Mucosa of stomach (tissue), 1 donor: ENCODE results near the gene CEBPE.
A peak's percentile ranks its signal among the peaks of the same experiment; 100 is the strongest.

Experiments
- H3K27me3 ChIP-seq: one replicate; pipeline ENCODE4 v1.7.0; 2013; ENCODE audit warnings: mild to moderate bottlenecking, low read length; ENCODE audit not compliant: control insufficient read depth, insufficient read depth
- H3K36me3 ChIP-seq: one replicate; pipeline ENCODE4 v1.7.0; 2013; ENCODE audit warnings: low read length; ENCODE audit not compliant: control insufficient read depth, insufficient read depth
- H3K4me1 ChIP-seq: one replicate; pipeline ENCODE4 v1.7.0; 2013; ENCODE audit warnings: mild to moderate bottlenecking, low read length; ENCODE audit not compliant: control insufficient read depth, insufficient read depth
- H3K4me3 ChIP-seq: one replicate; pipeline ENCODE4 v1.7.0; 2013; ENCODE audit warnings: low read length
- H3K9ac ChIP-seq: one replicate; pipeline ENCODE4 v1.7.0; 2013; ENCODE audit warnings: mild to moderate bottlenecking, low read length, moderate library complexity
- H3K9me3 ChIP-seq: one replicate; pipeline ENCODE4 v1.7.0; 2013; ENCODE audit warnings: mild to moderate bottlenecking, low read length, moderate library complexity; ENCODE audit not compliant: control insufficient read depth
- donor health status: Pancreatic carcinoma.

Gene CEBPE

DNA sequence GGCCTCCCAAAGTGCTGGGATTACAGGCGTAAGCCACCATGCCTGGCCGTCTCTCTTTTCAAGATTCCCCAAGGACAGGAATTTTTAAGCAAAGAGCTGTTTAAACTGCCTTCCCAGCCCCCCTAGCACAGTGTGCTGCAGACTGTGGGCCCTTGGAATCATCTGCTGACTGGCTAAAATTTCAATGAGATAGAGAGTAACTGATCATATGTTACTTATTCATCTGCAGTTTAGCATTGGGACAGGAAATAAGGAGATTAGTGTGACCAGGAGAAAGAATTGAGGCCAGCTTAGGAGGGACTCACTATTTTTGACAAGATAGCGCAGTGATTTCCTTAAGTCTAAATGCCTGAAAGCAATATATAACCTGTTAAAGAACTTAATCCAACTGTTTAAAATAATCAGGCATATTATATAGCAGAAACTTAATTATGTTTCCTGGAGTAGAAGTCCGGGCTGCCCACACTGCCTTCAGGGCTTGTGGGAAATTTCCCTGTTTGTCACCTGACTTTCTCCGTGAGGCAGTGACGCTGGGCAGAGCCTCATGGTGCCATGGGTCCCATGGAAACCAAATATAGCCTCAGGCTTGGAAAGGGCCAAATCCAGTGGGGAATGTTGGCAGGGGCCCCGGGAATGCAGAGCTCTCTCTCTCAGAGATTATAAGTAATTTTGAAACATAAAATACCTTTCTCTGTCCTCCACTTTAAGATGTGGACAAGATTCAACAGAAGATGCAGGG, 22.8 kb upstream of the CEBPE start:
- Histone ChIP-seq H3K9me3 (no peaks in the 10 kb centered on the region), H3K4me1 (peaks cover 50% of the 10 kb centered on the region), H3K9ac (no peak overlapping the region)

GRCh38 chr14:23140371-23140770, 21.3 kb upstream of the CEBPE start:
- H3K4me1 ChIP-seq = peaks cover 40% of the 10 kb centered on the region
- H3K36me3 ChIP-seq = peaks cover 12% of the 10 kb centered on the region
- no peak overlapping the region for H3K9ac ChIP-seq
- H3K27me3 ChIP-seq = no peaks in the 10 kb centered on the region
- H3K4me3 ChIP-seq = no peak overlapping the region
- H3K9me3 ChIP-seq = no peaks in the 10 kb centered on the region

More for the DNA sequence above, 22.8 kb upstream of the CEBPE start:
- Histone ChIP-seq H3K27me3 (no peaks in the 10 kb centered on the region), H3K4me3 (no peak overlapping the region), H3K36me3 (peaks cover 5% of the 10 kb centered on the region)

- Histone ChIP-seq H3K4me3 (no peak overlapping the region), H3K4me1 (peaks cover 40% of the 10 kb centered on the region), H3K27me3 (no peaks in the 10 kb centered on the region), H3K9ac (no peak overlapping the region), H3K9me3 (no peaks in the 10 kb centered on the region), H3K36me3 (peaks cover 12% of the 10 kb centered on the region)
These were observed 20.8 kb upstream of the CEBPE start for GRCh38 chr14:23139874-23140273.

DNA sequence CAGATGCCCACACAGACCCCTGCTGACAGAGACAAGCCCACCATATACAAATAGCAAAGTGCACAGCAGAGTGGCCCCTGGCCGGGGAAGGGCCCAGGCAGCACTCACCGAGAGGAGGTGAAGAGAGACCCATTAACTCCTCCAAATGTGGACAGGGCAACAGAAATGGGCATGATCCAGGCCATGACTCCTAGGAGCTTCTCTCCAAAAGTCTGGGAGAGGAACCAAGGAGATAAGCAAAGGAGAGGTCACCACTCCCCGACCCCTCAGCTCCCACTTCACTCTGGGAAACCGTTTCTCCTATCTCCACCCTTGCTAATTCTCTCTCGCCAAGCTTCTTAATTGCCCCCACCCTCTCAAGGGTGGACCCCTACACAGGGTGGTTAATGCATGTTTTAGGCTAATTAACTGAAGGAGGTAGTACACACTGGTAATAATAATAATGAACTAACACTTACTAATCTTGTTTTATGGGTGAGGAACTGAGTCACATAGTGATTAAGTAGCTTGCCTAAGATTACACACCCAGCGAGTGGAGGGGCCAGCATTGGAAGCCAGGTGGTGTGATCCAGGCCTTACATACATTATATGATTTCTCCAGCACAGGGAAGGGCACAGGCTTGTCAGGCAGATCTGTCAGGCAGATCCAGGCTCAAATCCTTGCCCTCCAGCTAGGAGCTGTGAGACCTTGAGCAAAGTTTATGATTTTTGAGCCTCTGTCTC, 18.9 kb upstream of the CEBPE start:
- Histone ChIP-seq H3K27me3 (no peaks in the 10 kb centered on the region), H3K36me3 (peaks cover 12% of the 10 kb centered on the region), H3K9ac (peak overlapping the region; percentile 16), H3K4me3 (no peak overlapping the region), H3K9me3 (no peaks in the 10 kb centered on the region), H3K4me1 (peaks cover 37% of the 10 kb centered on the region)

GRCh38 chr14:23137192-23137812, 18.2 kb upstream of the CEBPE start:
- no peak overlapping the region for H3K4me3 ChIP-seq
- H3K36me3 ChIP-seq = peaks cover 12% of the 10 kb centered on the region
- H3K4me1 ChIP-seq = peaks cover 31% of the 10 kb centered on the region
- H3K9me3 ChIP-seq = no peaks in the 10 kb centered on the region
- H3K27me3 ChIP-seq = no peaks in the 10 kb centered on the region
- peak overlapping the region; percentile 16 for H3K9ac ChIP-seq

DNA sequence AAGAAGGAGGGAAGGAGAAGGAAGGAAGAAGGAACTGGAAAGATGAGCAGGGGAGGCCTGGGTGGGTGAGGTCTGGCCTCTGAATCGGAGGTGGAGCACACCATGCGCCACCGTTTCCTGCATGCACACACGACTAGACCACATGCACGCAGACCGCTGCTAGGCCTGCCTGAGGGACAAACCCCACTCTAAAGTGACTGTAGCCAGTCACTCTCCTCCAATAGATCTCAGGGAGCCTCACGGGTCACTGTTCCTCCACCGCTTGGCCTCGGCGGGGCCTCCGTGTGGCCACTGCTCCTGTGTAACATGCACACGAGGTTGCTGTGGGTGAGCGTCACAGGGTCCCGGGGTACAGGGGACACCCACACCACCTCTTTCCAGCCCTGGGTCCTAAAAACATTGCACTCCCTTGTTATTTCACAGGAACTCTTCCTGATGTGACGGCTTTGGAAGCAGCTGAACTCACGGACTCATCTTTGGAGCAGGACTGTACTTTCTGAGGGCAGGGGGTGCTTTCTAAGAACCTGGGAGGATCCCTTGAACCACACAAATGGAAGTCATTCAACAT, 17.6 kb upstream of the CEBPE start:
- Histone ChIP-seq H3K27me3 (no peaks in the 10 kb centered on the region), H3K9me3 (no peaks in the 10 kb centered on the region), H3K4me3 (no peak overlapping the region), H3K36me3 (peaks cover 12% of the 10 kb centered on the region), H3K9ac (no peak overlapping the region), H3K4me1 (peaks cover 26% of the 10 kb centered on the region)

DNA sequence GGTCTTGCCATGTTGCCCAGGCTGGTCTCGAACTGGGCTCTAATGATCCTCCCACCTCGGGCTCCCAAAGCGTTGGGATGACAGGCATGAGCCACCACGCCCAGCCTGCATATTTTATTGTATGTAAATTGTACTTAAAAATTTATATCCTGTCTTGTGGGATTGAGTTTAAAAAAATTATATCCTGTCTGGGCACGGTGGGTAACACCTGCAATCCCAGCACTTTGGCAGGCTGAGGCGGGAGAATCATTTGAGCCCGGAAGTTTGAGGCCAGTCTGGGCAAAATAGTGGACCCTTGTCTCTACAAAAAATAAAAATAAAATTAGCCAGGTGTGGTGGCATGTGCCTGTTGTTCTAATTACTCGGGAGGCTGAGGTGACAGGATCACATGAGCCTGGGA, 13.9 kb upstream of the CEBPE start:
- Histone ChIP-seq H3K36me3 (peaks cover 19% of the 10 kb centered on the region), H3K27me3 (no peaks in the 10 kb centered on the region), H3K9ac (no peak overlapping the region)

GRCh38 chr14:23131482-23131881, 12.4 kb upstream of the CEBPE start:
- Histone ChIP-seq H3K4me1 (no peaks in the 10 kb centered on the region), H3K9me3 (no peaks in the 10 kb centered on the region), H3K9ac (no peak overlapping the region), H3K36me3 (peaks cover 11% of the 10 kb centered on the region), H3K4me3 (no peak overlapping the region), H3K27me3 (no peaks in the 10 kb centered on the region)

More for the DNA sequence above, 13.9 kb upstream of the CEBPE start:
- Histone ChIP-seq H3K4me1 (peaks cover 12% of the 10 kb centered on the region), H3K4me3 (no peak overlapping the region), H3K9me3 (no peaks in the 10 kb centered on the region)

GRCh38 chr14:23130871-23131270, 11.8 kb upstream of the CEBPE start:
- Histone ChIP-seq H3K27me3 (no peaks in the 10 kb centered on the region), H3K36me3 (peaks cover 7% of the 10 kb centered on the region), H3K4me3 (no peak overlapping the region), H3K9ac (no peak overlapping the region), H3K4me1 (no peaks in the 10 kb centered on the region), H3K9me3 (no peaks in the 10 kb centered on the region)

DNA sequence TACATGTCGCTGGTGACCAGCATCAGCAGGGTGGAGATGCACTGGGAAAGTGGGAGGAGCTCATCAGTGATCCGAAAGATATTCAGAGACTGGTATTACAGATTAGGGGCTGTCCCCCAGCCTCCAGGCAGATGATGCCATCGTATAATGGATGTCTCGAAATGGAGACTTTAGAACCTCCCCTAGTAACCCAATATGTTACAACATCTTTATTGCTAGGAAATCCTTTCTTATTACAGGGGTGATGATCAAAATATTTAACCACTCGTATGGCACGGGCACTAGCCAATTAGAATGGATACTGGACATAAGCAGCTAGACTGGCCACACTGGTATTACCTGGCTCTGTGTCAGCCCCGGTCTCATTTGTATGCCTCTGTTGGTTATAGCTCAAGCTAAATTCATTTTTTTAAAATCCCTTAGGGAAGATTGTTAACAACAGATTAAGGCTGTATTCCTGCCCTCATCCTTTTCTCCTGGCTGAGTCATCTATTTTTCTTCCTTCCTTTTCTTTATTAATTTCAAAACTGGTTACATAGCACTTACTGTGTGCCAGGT, 10.8 kb upstream of the CEBPE start:
- H3K9ac ChIP-seq = no peak overlapping the region
- H3K4me1 ChIP-seq = no peaks in the 10 kb centered on the region
- H3K4me3 ChIP-seq = no peak overlapping the region
- H3K27me3 ChIP-seq = no peaks in the 10 kb centered on the region
- peaks cover 7% of the 10 kb centered on the region for H3K36me3 ChIP-seq
- no peaks in the 10 kb centered on the region for H3K9me3 ChIP-seq

DNA sequence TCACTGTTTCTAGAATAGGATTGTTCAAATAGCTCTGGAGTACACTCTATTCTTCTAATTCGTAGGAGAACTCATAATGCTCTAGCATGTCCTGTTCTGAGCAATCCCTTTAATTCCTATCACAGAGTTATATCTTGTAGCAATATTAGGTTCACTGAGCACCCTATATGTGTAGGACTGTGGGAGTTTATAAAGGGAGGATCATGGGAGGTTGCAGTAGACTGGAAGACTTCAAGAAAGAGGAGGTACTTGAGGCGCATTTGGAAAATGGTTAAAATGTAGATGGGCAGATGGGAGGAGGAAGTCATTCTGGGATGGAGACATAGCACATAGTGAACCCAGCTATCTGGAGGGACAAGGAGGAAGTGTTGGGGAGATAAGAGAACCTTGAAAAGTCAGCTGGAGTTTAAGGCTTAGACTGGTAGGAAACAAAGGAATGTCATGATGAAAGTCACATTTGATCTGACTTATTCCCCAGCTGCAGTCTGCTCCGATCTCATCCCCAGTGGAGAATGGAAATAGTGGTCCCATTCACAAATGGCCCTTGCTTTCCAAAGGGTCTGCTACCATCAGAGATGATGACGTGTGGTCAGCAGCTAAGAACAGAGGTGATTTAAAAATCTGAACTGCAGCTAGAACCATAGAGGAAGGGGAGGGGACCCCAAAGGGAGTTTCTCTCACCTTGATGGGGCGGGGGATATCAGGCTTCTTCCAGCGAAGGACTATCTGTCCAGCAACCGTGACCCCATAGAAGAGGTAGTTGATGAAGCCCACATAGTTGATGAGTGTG, 10.1 kb upstream of the CEBPE start:
- H3K9ac ChIP-seq = no peak overlapping the region
- peaks cover 7% of the 10 kb centered on the region for H3K36me3 ChIP-seq

More for the DNA sequence above, 10.1 kb upstream of the CEBPE start:
- Histone ChIP-seq H3K4me3 (no peak overlapping the region), H3K27me3 (no peaks in the 10 kb centered on the region), H3K4me1 (no peaks in the 10 kb centered on the region), H3K9me3 (no peaks in the 10 kb centered on the region)
